HEK293T (cell line): ENCODE results near the gene RSAD2.

Experiments used
- CTCF ChIA-PET: fragments of 350-600 bp; formaldehyde crosslinking; extraction: SDS; loops from one replicate; lab custom pipeline; 2021; ENCODE audit warnings: antibody characterized with exemption, inconsistent platforms; lab: Yijun Ruan, JAX
- POLR2A ChIA-PET: fragments of 350-600 bp; formaldehyde crosslinking; extraction: SDS; loops from one replicate; lab custom pipeline; 2020; ENCODE audit warnings: antibody characterized with exemption, inconsistent platforms; lab: Yijun Ruan, JAX
- DNase-seq: peaks from one replicate; pipeline ENCODE4 v3.0.0; 2012; ENCODE audit warnings: mixed read lengths; ENCODE audit errors: extremely low spot score
- ARNT ChIP-seq: fragments of 450-650 bp; IDR thresholded peaks from 2 replicates; pipeline ENCODE4 v1.6.1; 2017; ENCODE audit warnings: mild to moderate bottlenecking
- BHLHE40 ChIP-seq: fragments of 450-650 bp; IDR thresholded peaks from 2 replicates; pipeline ENCODE4 v1.6.1; 2016; ENCODE audit warnings: mild to moderate bottlenecking, moderate library complexity, borderline replicate concordance
- CTBP1 ChIP-seq: fragments of 450-650 bp; IDR thresholded peaks from 2 replicates; pipeline ENCODE4 v1.6.1; 2016; ENCODE audit warnings: borderline replicate concordance
- ELF4 ChIP-seq: fragments of 450-650 bp; IDR thresholded peaks from 2 replicates; pipeline ENCODE4 v1.6.1; 2017; ENCODE audit warnings: antibody characterized with exemption
- FOXA1 ChIP-seq: fragments of 450-650 bp; IDR thresholded peaks from 2 replicates; pipeline ENCODE4 v1.6.1; 2016; ENCODE audit warnings: mild to moderate bottlenecking
- FOXK2 ChIP-seq: fragments of 450-650 bp; IDR thresholded peaks from 2 replicates; pipeline ENCODE4 v1.6.1; 2016; ENCODE audit warnings: mild to moderate bottlenecking
- FOXM1 ChIP-seq: fragments of 450-650 bp; IDR thresholded peaks from 2 replicates; pipeline ENCODE4 v1.6.1; 2017; ENCODE audit warnings: mild to moderate bottlenecking, borderline replicate concordance
- HDGF ChIP-seq: fragments of 450-650 bp; IDR thresholded peaks from 2 replicates; pipeline ENCODE4 v1.6.1; 2017; ENCODE audit warnings: antibody characterized with exemption, borderline replicate concordance
- L3MBTL2 ChIP-seq: fragments of 450-650 bp; conservative IDR thresholded peaks from 2 replicates; pipeline ENCODE4 v1.6.1; 2016; ENCODE audit warnings: mild to moderate bottlenecking
- LEF1 ChIP-seq: fragments of 450-650 bp; IDR thresholded peaks from 2 replicates; pipeline ENCODE4 v1.6.1; 2017; ENCODE audit warnings: mild to moderate bottlenecking, borderline replicate concordance
- NFRKB ChIP-seq: fragments of 450-650 bp; IDR thresholded peaks from 2 replicates; pipeline ENCODE4 v1.6.1; 2016; ENCODE audit warnings: mild to moderate bottlenecking, moderate library complexity
- SP1 ChIP-seq: fragments of 450-650 bp; IDR thresholded peaks from 2 replicates; pipeline ENCODE4 v1.6.1; 2017
- SUZ12 ChIP-seq: fragments of 450-650 bp; IDR thresholded peaks from 2 replicates; pipeline ENCODE4 v1.6.1; 2016; ENCODE audit warnings: mild to moderate bottlenecking
- TARDBP ChIP-seq: fragments of 450-650 bp; IDR thresholded peaks from 2 replicates; pipeline ENCODE4 v1.6.1; 2016
- ZNF384 ChIP-seq: fragments of 450-650 bp; IDR thresholded peaks from 2 replicates; pipeline ENCODE4 v1.6.1; 2016
- TF ChIP-seq, protein P1 (sequence below): fragments of 450-650 bp; IDR thresholded peaks from 2 replicates; pipeline ENCODE4 v1.6.1; 2016

The RSAD2 gene

DNA sequence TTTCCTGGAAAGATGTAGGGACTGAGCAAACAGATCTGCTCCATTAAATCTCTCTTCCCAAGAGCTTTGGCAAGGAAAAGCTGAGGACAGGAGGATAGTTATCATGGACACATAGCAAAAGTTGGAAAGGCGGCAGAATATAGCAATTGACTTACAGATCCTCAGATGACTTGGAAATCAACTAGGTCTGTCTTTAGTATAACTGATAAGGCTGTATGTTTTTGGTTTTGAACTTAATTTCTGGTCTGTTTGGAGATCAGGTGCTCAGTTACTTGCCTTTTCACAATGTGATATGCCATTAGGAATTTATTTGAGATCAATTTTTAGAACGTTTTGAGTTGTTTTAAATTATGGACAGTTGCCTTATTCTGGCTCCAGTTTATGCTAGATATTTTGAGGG is 8.0 kb downstream of the RSAD2 start:
- DNase-seq: no peak
- ChIA-PET CTCF (no interaction called here), POLR2A (no interaction called here)
- TF ChIP-seq, protein P1, sequence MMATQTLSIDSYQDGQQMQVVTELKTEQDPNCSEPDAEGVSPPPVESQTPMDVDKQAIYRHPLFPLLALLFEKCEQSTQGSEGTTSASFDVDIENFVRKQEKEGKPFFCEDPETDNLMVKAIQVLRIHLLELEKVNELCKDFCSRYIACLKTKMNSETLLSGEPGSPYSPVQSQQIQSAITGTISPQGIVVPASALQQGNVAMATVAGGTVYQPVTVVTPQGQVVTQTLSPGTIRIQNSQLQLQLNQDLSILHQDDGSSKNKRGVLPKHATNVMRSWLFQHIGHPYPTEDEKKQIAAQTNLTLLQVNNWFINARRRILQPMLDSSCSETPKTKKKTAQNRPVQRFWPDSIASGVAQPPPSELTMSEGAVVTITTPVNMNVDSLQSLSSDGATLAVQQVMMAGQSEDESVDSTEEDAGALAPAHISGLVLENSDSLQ: no peak
- TF ChIP-seq FOXA1 (no peak), CTBP1 (no peak), SUZ12 (no peak), L3MBTL2 (no peak), FOXK2 (no peak), BHLHE40 (no peak), HDGF (no peak), SP1 (no peak), NFRKB (no peak), FOXM1 (no peak), ELF4 (no peak), LEF1 (no peak), TARDBP (no peak)

DNA sequence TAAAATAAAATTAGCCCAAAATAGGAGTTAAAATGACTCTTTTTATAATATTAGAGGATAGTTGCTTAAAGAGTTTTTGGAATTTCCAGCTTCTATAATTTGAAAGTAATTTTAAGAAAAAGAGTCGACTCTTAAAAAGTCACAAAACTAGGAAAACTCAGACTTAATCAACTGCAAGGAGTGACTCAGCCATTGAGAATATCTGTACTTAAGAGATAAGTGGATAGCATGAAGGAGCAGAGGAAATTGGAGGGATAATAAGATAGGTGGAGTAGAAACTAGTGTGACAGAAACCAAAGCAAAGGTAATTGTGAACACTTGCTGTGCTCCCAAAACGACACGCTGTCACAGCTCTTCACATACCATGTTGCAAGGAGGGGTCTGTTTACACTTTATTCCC is 8.4 kb downstream of the RSAD2 start:
- ChIA-PET POLR2A (no interaction called here), CTCF (no interaction called here)
- DNase-seq: no peak
- TF ChIP-seq, protein P1: no peak
- no peak for TF ChIP-seq ELF4
- no peak for TF ChIP-seq FOXA1
- TF ChIP-seq ZNF384: no peak
- no peak for TF ChIP-seq NFRKB
- no peak for TF ChIP-seq TARDBP
- no peak for TF ChIP-seq FOXK2
- no peak for TF ChIP-seq SP1
- no peak for TF ChIP-seq CTBP1
- TF ChIP-seq L3MBTL2: no peak
- no peak for TF ChIP-seq BHLHE40
- TF ChIP-seq FOXM1: no peak
- TF ChIP-seq SUZ12: no peak
- TF ChIP-seq ARNT: no peak
- no peak for TF ChIP-seq LEF1
- no peak for TF ChIP-seq HDGF

DNA sequence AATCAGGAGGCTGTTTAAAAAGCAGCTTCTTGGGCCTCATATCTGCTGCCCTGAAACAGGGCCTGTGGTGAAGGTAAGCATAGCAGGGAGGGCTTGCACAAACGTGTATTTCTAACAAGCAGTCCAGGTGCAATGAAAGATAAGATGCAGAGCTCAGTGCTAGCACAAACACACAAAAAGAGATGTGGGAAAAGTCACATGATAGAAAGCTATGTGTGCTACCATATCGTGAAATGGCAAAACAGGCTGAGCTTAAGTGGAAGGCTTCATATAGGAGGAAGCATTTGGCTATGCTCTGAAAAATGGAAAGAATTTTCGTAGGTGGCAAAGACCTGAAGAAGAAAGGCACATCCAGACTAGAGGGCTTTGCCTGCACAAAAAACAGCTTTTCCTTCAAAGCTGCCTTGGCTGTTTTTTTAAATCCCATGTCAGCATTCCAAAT is 10.2 kb downstream of the RSAD2 start:
- TF ChIP-seq TARDBP (no peak), ELF4 (no peak), BHLHE40 (no peak)
- no peak for DNase-seq
- CTCF ChIA-PET: no interaction called here
- POLR2A ChIA-PET: no interaction called here

- CTCF ChIA-PET: no interaction called here
- no peak for DNase-seq
- POLR2A ChIA-PET: no interaction called here
- no peak for TF ChIP-seq HDGF
- TF ChIP-seq SP1: no peak
- TF ChIP-seq, protein P1: no peak
- TF ChIP-seq FOXM1: no peak
- no peak for TF ChIP-seq L3MBTL2
- TF ChIP-seq ELF4: no peak
- no peak for TF ChIP-seq LEF1
- no peak for TF ChIP-seq TARDBP
- no peak for TF ChIP-seq NFRKB
- no peak for TF ChIP-seq ARNT
- no peak for TF ChIP-seq BHLHE40
- no peak for TF ChIP-seq FOXK2
- no peak for TF ChIP-seq ZNF384
Measured at GRCh38 chr2:6888724-6889123, 11.1 kb downstream of the RSAD2 start.

- CTCF ChIA-PET: interaction anchor here (0.7 kb wide), 1 partner anchor 1673 kb away, joined by 6 read pairs; no protein-coding TSS in a partner anchor
- no peak for DNase-seq
- TF ChIP-seq TARDBP (no peak), FOXA1 (no peak), ARNT (no peak), SUZ12 (no peak), LEF1 (no peak), NFRKB (no peak), ZNF384 (no peak), L3MBTL2 (no peak), BHLHE40 (no peak), FOXM1 (no peak), HDGF (no peak), SP1 (no peak)
- TF ChIP-seq, protein P1: no peak
- POLR2A ChIA-PET: no interaction called here
Measured at GRCh38 chr2:6893876-6894482, 16.4 kb downstream of the RSAD2 start.
